Spleen (tissue), 7 donors: Measurements from ENCODE around the gene USH2A.

Source experiments
- CTCF ChIP-seq, 11 experiments: fragments of 200-600 bp in 7 of 11; fragments of 450-650 bp in 4 of 11; sonication (generic) in 4 of 11; IDR thresholded peaks in 8 of 11; conservative IDR thresholded peaks in 3 of 11; 1 replicate in 7 of 11; 2 replicates in 4 of 11; pipeline versions ENCODE4 v1.4.0 to v1.8.0; 2016 to 2021; ENCODE audit warnings: antibody characterized with exemption in 11 of 11, inconsistent platforms in 4 of 11, mild to moderate bottlenecking in 1 of 11
- POLR2A ChIP-seq, 3 donors: fragments of 450-650 bp; IDR thresholded peaks; one replicate each; pipeline ENCODE4 v1.5.1; 2017; ENCODE audit warnings: antibody characterized with exemption in 3 of 3, mild to moderate bottlenecking in 1 of 3
- donor health status: DM: no; HTN: no; CAD: no; lungs with moderate emphysema.
- donor health status: DM: no; HTN: no; CAD: no.
- donor health status: DM: no; HTN: no; CAD: no.

- TF ChIP-seq POLR2A (IDR thresholded peaks at IDR 0.05) (no peak), CTCF (IDR thresholded peaks at IDR 0.05 in 8 of 11, conservative IDR thresholded peaks at IDR 0.05 in 3 of 11) (no peak)
Measured at GRCh38 chr1:216057947-216058346, 365.3 kb downstream of the USH2A start.
